Stimulated activated naive CD8-positive, alpha-beta T cell treated with anti-CD3 and anti-CD28 coated beads, Interleukin-15, amount 100 ng/mL, for 72 hours (primary cell): Measurements from ENCODE around the gene RING1.

Experiments
- ATAC-seq: fragments of 150-1000 bp; cut with Tn5 transposase; 2 replicates; pipeline ENCODE4 v1.10.0; 2021; ENCODE audit warnings: mild to moderate bottlenecking, moderate library complexity
- DNase-seq, 2 donors: peaks; one replicate each; pipeline ENCODE4 v3.0.0; 2021 to 2022
- H3K27ac Mint-ChIP-seq, 2 donors: one replicate each; pipeline ENCODE4 v1.8.0; 2022; ENCODE audit warnings: mild to moderate bottlenecking in 2 of 2, mixed read lengths in 2 of 2, moderate library complexity in 2 of 2
- H3K27me3 Mint-ChIP-seq: one replicate; pipeline ENCODE4 v1.8.0; 2022; ENCODE audit warnings: mixed read lengths
- H3K4me1 Mint-ChIP-seq: one replicate; pipeline ENCODE4 v1.8.0; 2022; ENCODE audit warnings: mild to moderate bottlenecking, mixed read lengths
- H3K4me3 Mint-ChIP-seq, 2 donors: one replicate each; pipeline ENCODE4 v1.8.0; 2022; ENCODE audit warnings: mild to moderate bottlenecking in 2 of 2, mixed read lengths in 2 of 2, moderate library complexity in 1 of 2
- H3K9me3 Mint-ChIP-seq, 2 donors: one replicate each; pipeline ENCODE4 v1.8.0; 2022; ENCODE audit warnings: mixed read lengths in 2 of 2

The RING1 gene

GRCh38 chr6:33169291-33170175 is 38.8 kb upstream of the RING1 start:
- no peak for ATAC-seq
- Mint-ChIP-seq H3K27ac (no peak overlapping the region), H3K4me3 (no peak overlapping the region), H3K4me1 (no peaks in the 10 kb centered on the region), H3K27me3 (no peaks in the 10 kb centered on the region), H3K9me3 (no peaks in the 10 kb centered on the region)
- no peak for DNase-seq

GRCh38 chr6:33170176-33171015 is 37.9 kb upstream of the RING1 start:
- DNase-seq (no peak), ATAC-seq (no peak)
- Mint-ChIP-seq H3K27me3 (no peaks in the 10 kb centered on the region), H3K9me3 (no peaks in the 10 kb centered on the region), H3K4me3 (no peak overlapping the region), H3K4me1 (no peaks in the 10 kb centered on the region), H3K27ac (no peak overlapping the region)

GRCh38 chr6:33171016-33171879 is 37.1 kb upstream of the RING1 start:
- Mint-ChIP-seq H3K27me3 (no peaks in the 10 kb centered on the region), H3K27ac (peak overlapping the region in 1 of 2 donors; percentile 82), H3K4me3 (no peak overlapping the region), H3K9me3 (no peaks in the 10 kb centered on the region), H3K4me1 (no peaks in the 10 kb centered on the region)
- ATAC-seq = no peak
- no peak for DNase-seq

DNA sequence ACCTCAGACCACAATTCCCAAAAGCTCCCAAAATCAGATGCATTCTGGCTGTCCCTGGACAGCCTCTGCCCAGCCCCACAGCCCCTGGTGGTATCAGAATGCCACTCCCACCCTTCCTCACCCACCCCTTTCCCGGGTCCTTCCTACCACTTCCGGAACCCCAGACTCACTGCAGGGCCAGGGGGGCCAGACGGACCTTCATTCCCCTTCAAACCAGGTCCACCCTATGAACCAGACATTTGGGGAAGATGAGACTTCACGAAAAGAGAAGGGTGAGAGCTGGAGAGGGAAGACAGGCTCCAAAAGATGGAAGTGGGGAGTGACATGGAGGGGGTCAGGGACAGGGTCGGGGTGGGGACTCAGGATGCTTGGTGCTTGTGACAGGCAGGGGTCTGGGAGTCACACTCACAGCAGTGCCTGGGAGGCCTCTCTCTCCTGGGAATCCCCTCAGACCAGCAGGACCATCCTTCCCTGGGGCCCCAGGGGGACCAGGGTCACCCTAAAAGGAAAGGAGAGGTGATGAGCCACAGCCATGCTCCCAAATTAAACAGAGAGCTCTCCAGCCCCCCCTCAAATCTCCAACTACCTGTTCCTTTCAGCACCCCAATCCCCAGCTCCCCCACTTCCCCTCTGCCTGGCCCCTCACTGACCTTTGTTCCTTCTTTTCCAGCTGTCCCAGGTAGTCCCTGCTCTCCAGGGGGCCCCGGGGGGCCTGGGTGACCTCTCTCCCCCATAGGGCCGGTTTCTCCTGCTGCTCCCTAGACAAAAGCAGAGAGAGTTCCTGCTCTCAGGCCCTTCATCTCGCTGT is 36.2 kb upstream of the RING1 start:
- ATAC-seq = no peak
- Mint-ChIP-seq H3K4me1 (no peaks in the 10 kb centered on the region), H3K27me3 (no peaks in the 10 kb centered on the region), H3K4me3 (no peak overlapping the region), H3K27ac (peak overlapping the region in 1 of 2 donors; percentile 13), H3K9me3 (no peaks in the 10 kb centered on the region)
- no peak for DNase-seq

GRCh38 chr6:33172688-33173534 is 35.4 kb upstream of the RING1 start:
- Mint-ChIP-seq H3K27ac (peak overlapping the region; percentile 13 to 28), H3K4me1 (no peaks in the 10 kb centered on the region), H3K27me3 (no peaks in the 10 kb centered on the region), H3K4me3 (no peak overlapping the region), H3K9me3 (no peaks in the 10 kb centered on the region)
- ATAC-seq = no peak
- no peak for DNase-seq

- Mint-ChIP-seq H3K27ac (no peak overlapping the region), H3K4me3 (no peak overlapping the region), H3K9me3 (no peaks in the 10 kb centered on the region), H3K27me3 (no peaks in the 10 kb centered on the region), H3K4me1 (no peaks in the 10 kb centered on the region)
- DNase-seq (no peak), ATAC-seq (no peak)
Observed at GRCh38 chr6:33173535-33174180, 34.6 kb upstream of the RING1 start.

DNA sequence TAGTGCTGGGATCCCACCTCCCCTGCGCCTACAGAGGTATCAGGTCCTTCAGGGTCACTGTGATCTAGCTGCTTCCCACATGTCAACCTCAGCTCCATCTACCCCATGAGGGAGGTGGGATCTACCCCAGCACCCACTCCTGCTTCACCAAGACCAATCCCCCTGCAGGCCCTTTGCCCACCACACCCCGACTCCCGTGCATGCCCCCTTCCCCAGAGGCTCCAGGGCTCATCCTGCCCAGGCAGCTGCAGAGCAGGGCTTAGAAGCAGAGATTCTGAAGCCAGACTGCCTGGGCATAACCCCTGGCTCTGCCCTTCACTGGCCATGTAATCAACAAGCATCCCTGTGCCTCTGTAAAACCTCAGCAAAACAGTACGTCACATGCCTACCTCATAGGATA is 33.5 kb upstream of the RING1 start:
- ATAC-seq (no peak), DNase-seq (no peak)
- Mint-ChIP-seq H3K9me3 (no peaks in the 10 kb centered on the region), H3K4me1 (no peaks in the 10 kb centered on the region), H3K4me3 (no peak overlapping the region), H3K27ac (no peak overlapping the region), H3K27me3 (no peaks in the 10 kb centered on the region)

DNA sequence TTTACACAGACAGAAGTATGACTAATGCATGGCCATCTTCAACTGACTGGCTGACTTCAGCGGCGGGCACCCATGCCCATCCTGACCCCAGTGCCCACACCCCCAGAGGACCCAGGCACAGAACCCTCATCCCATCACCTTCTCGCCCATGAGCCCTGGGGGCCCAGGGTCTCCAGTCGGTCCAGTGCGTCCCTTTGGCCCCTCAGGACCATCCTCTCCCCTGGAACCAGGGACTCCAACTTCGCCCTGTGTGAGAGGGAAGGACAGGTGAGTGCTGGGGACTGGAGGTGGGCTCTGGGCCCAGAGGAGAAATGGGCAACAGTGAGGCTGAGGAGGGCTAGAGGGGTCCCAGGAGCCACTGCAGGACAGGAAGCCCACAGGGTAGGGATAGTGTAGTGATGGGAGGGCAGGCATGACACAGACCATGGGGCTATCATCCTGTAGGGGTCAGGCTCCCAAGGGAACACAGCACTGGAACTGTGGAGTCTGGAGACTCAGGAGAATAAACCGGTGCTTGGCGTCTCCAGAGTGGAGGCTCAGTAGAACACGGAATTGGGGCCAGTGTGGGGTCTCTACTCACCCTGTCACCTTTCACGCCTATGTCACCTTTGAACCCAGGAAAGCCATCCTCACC is 32.7 kb upstream of the RING1 start:
- Mint-ChIP-seq H3K4me1 (no peaks in the 10 kb centered on the region), H3K27me3 (no peaks in the 10 kb centered on the region), H3K4me3 (no peak overlapping the region), H3K27ac (no peak overlapping the region), H3K9me3 (no peaks in the 10 kb centered on the region)
- DNase-seq (no peak), ATAC-seq (no peak)

- Mint-ChIP-seq H3K27ac (no peak overlapping the region), H3K9me3 (no peaks in the 10 kb centered on the region), H3K4me1 (no peaks in the 10 kb centered on the region), H3K27me3 (no peaks in the 10 kb centered on the region), H3K4me3 (no peak overlapping the region)
- DNase-seq (no peak), ATAC-seq (no peak)
Observed at GRCh38 chr6:33176906-33177305, 31.4 kb upstream of the RING1 start.

GRCh38 chr6:33177552-33178446 is 30.5 kb upstream of the RING1 start:
- Mint-ChIP-seq H3K4me1 (peaks cover 3% of the 10 kb centered on the region), H3K4me3 (no peak overlapping the region), H3K27me3 (no peaks in the 10 kb centered on the region), H3K9me3 (peaks cover 3 to 4% of the 10 kb centered on the region in 2 donors), H3K27ac (no peak overlapping the region)
- no peak for ATAC-seq
- DNase-seq = no peak

DNA sequence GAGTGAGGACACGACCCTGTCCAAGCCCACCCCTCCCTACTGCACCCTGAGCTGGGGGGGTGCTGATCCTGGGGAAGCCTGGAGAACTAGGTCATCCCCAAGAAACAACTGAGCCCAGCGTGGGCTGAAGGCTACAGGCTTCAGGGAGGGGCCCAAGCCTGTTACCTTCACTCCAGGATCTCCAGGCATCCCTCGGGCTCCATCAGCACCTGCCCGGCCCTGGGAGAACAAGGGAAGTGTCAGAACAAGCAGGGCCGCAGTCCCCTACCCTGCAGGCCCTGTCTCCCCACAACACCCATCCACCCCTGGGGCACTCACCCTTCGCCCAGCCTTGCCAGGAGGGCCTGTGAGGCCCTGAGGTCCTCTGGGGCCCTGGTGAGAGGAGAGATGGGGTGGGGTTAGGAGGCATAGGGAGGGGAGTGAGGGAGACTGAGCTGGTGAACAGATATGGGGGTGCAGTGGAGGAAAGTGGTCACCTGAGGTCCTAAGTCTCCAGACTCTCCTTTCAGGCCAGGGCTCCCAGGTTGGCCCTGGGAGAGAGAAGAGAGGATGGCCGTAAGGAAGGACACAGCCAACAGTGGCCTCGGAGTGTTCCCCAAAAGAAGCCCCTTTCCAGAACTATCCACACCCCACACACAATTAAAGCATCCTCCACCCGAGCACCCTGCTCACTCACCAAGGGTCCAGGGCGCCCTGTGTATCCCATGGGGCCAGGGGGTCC is 29.4 kb upstream of the RING1 start:
- H3K27ac Mint-ChIP-seq = no peak overlapping the region

DNA sequence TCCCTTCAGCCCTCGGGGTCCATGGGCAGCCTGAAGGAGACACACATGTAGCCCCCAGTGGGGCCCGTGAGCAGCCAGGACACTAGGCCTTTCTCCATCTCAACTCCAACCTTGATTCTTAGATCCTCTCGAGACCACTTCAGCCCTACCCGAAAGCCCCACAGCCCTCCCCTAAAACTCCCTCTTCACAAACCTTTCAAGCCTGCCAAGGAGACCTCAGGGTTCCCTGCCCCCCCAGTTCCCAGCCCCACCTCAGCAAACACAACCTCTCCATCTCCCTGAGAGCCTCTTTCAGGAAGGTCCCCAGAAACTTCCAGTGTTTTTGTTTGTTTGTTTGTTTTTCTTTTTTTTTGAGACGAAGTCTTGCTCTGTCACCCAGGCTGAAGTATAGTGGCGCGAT is 27.2 kb upstream of the RING1 start:
- Mint-ChIP-seq H3K4me3 (no peak overlapping the region), H3K4me1 (peaks cover 20% of the 10 kb centered on the region), H3K27ac (peak overlapping the region in 1 of 2 donors; percentile 73), H3K9me3 (peaks cover 20 to 25% of the 10 kb centered on the region in 2 donors), H3K27me3 (peaks cover under 1% of the 10 kb centered on the region)
- ATAC-seq (no peak), DNase-seq (no peak)

More for the DNA sequence above, 29.4 kb upstream of the RING1 start:
- H3K27me3 Mint-ChIP-seq = no peaks in the 10 kb centered on the region
- H3K4me1 Mint-ChIP-seq = peaks cover 15% of the 10 kb centered on the region
- no peak overlapping the region for H3K4me3 Mint-ChIP-seq
- DNase-seq (no peak), ATAC-seq (no peak)
- H3K9me3 Mint-ChIP-seq = peaks cover 14 to 15% of the 10 kb centered on the region in 2 donors
